Renal pelvis (tissue), 4 donors: ENCODE results near the gene APC. TPM values are rescaled to one million over a fixed set of nuclear protein-coding genes. Genes with fewer than 3 reads are reported as not detected.

Source experiments
- DNase-seq: peaks from one replicate; pipeline ENCODE4 v3.0.0-alpha.2; 2013
- polyA plus RNA-seq, 3 donors: library from polyadenylated mRNA; unstranded; fragments of 120-200 nt; gene quantifications; one replicate each; pipeline ENCODE4 v1.2.1, GENCODE V29; 2013; ENCODE audit not compliant: insufficient read length in 3 of 3

Gene APC
- polyA plus RNA-seq, 3 donors = 30.7 to 32.1 (median 32.0) TPM

DNA sequence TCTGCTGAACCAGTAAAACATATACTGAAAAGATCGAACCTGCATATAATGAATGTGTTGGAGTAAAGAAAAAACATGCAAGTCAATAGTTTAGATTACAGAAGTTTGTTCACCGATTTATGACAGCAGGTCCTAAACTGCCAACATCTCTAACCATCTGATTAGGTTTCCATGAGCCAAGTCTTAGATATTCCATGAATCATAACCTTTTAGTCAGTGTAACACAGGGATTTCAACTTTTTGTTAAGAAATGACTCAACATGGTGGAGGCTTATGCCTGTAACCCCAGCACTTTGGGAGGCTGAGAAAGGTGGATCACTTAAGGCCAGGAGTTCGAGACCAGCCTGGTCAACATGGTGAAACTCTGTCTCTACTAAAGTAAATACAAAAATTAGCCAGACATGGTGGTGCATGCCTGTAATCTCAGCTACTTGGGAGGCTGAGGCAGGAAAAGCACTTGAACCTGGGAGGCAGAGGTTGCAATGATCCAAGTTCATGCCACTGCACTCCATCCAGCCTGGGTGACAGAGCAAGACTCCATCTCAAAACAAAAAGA is 38.7 kb downstream of the APC start:
- DNase-seq = no peak

DNA sequence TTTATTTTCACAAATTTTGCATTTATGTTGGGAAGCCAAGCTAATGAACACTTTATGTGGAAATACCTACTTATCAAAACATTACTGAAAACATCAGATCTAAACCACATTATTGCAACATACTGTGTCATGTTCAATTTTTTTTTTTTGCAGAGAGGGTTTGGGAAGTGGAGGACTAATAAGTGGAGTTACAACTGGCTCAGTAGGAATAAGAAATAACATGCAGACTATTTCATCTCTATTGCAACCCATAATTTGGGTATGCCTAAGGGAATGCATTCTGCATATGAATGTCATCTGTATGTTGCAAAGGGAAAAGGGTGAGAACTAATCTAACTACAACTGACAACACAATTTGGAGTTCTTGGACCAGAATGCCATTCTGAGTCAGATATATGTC is 41.8 kb downstream of the APC start:
- no peak for DNase-seq

DNA sequence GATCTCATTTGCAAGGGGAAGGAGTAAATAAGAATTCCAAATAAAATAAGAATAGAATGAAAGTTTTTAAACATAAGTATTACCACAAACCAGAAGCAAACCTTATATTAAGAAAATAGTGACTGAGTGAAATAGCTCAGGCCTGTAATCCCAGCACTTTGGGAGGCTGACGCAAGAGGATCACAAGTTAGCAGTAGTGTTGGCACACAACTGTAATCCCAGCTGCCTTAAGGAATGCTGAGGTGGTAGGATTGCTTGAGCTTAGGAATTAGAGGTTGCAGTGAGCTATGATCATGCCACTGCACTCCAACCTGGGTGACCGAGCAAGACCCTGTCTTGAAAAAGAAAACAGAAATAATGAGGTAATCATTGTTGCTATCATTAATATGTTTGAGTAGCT is 47.0 kb downstream of the APC start:
- DNase-seq = no peak

DNA sequence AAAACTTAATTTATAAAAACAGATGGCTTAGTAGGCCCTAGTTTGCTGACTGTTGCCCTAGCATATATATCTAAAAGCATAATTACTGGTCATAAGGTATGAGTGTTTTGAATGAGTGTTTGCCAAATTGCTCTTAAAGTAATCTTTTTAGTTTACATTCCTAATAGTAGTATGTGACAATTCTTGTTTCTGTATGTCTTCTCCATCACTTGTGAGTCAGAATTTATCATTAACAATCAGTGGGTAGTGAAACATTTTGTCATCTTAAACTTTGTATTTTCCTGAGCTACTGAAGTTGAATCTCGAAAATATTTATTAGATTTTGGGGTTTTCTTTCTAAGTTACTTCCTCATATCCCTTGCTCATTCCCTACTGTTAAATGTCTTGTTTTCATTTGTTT is 49.6 kb downstream of the APC start:
- no peak for DNase-seq

DNA sequence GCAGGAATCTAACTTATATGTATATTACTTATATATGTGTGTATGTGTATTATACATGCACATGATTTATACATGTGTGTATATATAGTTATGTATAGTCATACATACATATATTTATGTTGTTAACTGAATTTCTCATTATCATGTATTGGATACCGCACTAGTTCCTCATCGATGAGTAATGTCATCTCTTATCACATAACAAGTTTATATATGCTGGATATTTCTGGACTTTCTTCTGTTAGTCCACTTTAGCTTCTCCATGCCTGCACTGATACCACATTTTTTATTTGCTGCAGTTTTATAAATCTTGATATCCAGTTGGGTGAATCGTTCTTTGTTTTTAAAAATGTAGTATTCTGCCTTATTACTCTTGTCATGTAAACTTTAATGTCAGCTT is 50.2 kb downstream of the APC start:
- no peak for DNase-seq

DNA sequence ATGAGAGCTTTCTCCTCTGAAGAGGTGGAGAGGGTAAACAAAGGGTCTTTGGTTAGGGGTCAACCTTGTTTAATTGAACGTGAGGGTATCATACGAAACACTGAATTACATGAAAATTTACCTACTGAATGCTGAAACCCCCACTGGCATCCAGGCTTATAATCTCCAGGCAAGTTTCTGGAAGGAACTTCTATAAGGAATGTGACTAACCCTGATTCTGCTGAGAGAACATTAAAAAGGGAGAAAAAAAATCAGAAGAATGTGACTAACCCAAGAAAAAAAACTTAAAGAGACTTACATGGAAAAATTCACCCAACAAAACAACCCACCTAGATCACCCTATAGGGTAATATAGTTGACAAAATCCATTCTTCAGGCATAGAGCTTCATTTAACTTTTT is 55.5 kb downstream of the APC start:
- DNase-seq = no peak

DNA sequence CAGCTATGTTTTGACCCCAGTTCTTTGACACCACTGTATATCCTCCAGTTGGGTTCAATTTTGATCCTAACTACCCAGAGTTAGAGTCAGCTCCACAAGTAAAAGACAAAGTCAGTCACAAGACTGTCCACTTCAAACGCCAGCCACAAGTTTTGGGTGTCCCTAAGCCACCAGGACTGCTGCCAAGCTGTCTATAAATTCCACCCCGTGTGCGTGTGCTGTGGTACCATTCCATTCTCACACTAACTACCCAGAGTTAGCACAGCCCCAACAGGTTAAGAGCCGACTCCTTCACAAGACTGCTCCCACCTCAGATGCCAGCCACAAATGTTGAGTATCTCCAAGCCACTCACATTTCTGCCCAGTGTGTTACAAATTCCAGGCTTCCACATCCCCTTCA is 56.7 kb downstream of the APC start:
- DNase-seq = no peak

DNA sequence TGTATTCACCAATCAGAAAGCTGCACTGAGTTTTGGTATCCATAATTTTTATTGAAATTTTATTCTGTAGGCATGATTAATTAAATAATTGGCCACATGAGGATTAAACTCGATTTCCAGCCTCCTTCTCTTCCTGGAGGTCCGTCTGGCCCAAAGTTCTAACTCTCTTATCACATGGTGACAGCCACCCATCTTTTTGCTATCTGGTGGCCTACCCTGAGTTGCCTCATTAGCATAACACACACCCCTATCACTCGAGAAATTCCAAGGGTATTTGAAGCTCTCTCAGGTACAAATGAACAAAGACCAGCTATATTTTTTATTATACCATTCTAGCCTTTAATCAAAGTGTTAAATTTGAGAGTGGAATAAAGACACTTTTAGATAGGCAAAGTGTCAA is 57.7 kb downstream of the APC start:
- no peak for DNase-seq

DNA sequence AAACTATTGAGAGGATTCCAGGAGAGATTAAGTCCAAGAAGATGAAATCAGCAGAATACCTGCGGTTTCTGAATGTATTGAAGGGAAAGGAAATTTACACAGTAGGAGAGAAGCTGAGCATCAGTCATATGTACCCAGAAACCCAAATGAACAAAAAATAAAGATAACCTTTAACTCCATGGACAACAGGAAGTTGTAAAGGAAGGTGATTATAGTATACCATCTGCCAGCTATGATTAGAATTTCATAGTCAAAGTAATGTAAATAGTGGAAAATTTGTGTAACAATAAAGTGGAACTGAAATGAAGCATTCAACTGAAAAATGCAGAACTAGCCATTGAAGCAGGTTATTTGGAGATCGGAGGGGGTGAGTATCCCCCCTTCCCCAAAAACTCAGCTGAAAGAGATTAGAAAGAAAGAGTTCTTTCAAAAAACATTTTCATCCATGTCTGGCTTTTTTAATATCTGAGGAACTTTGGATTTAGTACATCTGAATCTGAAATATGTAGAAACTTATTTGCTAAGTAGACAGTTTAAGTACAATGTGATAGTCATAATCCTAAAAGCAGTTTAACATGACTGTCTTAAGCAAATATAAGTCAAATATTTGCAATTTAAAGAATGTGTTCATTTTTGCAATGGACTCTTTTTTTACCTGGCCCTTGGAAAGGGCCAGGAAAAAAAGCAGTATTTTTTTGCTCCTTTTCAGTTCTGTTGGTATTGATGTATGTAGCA is 58.4 kb downstream of the APC start:
- DNase-seq = no peak

DNA sequence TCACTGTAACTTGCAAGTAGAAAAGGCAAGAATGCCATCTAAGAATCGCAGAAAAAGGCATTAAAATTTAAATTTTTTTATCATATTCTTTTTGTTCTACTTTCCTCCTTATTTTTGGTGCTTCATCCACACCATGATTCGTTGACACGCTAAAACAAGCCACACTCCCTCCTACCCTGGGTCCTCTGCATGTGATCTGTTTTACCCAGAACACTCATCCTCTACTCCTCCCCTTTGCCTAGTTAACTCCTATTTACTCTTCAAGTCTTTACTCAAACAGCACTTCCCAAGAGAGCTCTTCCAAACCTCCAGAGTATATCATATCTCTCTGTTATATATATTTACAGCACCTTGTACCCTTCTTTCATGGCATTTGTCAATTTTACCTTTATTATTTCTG is 62.0 kb downstream of the APC start:
- no peak for DNase-seq

DNA sequence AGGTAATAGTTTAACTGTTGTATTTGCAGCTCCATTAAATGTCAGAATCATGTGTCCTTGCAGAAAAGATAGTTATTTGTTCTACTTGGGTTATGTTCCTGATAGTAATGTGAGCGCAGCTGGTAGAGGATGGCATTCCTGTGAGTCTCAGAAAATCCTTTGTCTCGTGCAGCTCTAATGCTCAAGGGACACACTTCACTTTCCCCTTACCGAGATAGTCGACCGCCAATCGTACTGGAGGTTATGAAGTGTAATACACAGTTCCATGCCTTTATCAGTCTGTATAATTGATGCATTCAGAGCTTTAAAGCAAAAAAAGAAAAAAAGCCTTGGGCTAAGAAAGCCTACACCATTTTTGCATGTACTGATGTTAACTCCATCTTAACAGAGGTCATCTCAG is 63.2 kb downstream of the APC start:
- DNase-seq = no peak

DNA sequence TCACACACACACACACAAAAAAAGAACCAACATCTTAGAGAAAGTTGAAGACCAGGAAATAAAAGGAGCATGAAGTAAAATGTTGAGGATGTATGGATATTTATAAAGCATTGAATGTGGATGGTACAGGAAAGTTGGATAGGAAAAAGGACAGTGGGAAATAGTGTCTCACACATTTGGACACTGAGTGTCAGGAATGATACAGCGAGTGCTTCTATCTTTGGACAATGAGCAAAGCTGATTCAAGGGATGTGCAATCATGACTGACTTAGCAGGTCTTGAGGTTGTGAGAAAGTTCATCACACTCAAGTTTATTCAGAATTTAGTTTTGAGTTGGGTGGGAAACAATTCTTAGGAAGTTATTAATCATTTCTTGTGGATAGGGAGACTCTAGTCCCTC is 73.3 kb downstream of the APC start:
- DNase-seq = no peak

DNA sequence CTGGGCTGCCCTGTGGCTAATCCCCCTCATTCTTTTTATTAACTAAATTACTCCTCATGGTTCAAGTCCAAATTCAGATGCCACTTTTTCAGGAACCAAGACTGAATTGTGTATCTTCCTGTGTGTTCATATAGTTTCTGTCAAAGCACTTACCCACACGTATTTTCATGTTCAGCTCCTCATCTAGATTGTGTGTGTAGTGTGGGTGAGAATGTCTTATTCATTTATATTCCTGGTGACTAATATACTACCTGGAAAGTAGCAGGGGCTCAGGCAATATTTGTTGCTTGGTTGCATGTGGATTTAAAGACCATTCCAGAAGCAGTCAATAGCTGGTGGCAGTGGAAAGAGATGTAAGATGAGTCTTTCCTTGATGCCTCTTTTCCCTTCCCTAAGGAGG is 74.9 kb downstream of the APC start:
- no peak for DNase-seq

DNA sequence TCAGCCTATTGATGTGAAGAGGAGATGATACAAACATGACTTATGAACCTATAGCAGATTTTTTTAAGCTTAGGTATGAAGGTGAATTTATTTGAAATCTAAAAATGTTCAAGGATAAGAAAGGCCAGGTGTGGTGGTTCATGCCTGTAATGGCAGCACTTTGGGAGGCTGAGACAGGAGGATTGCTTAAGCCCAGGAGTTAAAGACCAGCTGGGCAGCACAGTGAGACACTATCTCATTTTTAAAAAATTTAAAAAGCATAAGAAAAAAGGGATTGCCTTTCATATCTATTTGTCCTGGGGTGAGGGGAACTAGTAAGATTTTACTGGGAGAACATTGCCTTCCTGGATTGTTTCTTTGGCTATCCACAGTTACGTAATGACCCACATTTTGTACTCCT is 82.6 kb downstream of the APC start:
- DNase-seq = no peak

DNA sequence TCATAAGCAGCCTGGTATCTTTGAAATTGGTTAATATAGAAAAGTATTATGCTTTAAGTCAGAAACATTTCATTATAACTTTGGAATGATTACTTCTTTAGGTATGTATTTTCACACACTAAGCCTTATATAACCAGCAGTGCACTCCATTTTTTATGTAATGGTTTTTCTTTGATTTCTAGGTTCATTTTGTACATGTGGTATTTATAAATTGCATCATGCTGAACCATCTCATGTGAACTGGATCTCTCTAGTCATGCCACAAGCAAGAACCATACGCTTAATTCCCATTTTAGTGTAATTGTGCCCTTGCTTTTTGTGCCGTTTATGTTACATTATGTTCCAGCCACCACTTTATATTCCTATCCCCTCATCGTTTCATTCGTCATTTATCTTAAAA is 84.8 kb downstream of the APC start:
- no peak for DNase-seq

DNA sequence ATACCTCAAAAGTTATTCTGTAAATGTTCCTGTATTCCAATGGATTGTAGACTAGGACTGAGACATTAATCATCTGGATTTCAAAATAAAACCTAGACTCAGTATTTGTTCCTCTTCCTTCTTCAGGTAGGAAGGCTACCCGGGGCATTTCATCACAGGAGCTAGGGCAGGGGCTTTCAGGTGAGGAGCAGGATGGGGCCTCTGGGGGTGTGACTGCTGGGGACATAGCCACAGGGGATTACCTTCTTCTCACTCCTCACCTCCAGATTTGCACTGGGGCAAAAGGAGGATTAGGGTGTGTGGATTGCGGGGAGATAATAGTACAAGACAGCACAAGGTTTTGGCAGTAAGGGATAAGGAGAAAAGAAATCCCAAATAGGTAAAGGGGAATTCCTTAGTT is 85.5 kb downstream of the APC start:
- DNase-seq = no peak

DNA sequence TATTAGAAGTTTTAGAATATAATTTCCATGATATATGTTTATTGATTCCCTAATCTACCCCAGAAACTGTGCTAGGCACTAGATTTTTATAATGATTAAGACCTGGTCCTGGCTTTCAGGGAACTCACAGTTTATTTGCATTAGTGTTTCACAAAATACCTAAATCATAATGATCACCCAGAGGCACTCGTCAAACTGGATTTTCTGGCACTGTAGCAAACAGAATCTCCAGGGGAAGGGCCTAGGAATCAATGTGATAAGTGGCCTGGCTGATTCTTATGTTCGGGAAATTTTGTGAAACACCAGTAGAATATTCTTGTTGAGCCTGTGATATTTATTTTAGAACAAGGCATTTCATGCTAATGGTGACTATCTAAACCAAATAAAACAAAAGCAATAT is 86.0 kb downstream of the APC start:
- no peak for DNase-seq

DNA sequence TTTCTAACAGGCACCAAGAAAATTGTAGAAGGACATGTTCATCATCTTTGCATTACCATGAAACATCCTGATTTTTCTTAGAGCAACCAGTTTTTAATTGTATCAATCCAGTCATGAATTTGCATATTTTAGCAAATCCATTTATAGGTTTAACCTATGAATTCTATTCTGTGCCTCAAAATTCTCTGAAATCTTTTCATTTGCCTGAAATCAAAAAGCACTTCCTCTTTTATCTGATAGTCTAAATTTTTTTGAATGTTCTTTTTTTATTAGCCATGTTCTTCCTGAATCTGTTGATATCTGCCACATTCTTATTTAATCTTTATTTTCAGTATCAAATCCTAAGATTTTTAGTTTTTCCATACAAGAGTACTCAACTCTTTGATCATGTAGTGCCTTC is 86.5 kb downstream of the APC start:
- no peak for DNase-seq

DNA sequence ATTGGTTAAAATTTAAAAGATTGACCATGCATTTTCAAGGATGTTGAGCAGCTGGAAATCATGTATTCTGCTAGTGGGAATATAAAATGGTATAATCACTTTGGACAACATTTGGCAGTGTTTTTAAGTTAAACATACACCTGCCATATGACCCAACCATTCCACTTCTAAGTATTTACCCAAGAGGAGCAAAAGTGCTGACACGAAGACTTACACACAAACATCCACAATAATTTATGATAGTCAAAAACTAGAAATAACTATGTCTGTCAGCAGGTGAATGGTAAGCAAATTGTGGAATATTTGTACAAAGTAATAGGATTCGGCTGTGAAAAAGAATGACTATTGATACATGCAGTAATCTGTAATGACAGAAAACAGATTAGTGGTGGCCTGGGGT is 92.7 kb downstream of the APC start:
- DNase-seq = no peak

DNA sequence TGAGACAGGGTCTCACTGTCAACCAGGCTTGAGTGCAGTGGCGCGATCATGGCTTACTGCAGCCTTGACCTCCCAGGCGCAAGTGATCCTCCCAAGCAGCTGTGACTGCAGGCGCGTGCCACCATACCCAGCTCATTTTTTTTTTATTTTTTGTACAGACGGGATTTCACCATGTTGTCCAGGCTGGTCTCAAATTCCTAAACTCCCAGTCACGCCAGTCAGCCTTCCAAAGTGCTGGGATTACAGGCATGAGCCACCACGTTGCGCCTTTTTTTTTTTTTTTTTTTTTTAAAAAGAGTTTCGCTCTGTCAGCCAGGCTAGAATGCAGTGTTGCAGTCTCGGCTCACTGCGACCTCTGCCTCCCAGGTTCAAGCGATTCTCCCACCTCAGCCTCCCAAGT is 96.3 kb downstream of the APC start:
- no peak for DNase-seq

DNA sequence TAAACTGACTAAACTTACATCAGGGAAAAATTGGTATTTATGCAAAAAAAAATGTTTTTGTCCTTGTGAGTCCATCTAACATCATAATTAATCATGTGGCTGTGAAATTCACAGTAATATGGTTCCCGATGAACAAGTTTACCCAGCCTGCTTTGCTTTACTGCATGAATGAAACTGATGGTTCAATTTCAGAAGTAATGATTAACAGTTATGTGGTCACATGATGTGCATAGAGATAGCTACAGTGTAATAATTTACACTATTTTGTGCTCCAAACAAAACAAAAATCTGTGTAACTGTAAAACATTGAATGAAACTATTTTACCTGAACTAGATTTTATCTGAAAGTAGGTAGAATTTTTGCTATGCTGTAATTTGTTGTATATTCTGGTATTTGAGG is 106.8 kb downstream of the APC start:
- no peak for DNase-seq

DNA sequence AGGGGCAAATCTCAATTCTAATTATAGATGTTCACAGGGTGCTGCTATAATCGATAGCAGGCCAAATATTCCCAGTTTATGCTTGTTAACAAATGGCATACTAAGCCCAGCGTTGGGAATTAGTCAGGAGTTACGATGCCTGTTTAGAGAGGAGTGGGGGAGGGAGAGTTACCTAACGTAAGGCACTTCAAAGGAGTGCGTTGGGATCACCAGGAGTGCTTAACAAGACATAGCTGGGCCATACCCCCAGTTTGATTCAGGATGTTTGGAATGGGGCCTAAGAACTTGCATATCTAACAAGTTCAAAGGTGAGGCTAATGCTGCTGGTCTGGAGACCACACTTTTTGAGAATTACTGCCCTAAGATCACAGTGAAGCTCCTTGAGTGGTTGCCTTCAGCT is 108.9 kb downstream of the APC start:
- DNase-seq = no peak

DNA sequence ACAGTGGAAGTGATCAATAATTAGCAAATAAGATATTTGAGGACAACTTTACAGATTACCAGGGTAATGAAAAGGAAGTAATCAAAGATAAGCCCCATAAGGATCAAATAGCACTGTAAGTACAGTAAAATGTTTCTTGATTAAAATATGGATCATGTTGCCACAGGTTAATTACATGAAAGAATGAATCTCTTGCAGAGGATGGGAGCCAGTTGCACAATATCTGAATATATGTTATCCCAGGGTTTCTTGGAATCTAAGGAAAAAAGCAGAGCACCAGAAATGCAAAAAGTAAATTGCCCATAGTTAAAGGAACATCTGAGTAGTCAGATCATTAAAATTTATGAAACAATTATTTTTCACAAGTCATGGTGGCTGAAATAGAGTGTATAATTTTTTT is 109.6 kb downstream of the APC start:
- no peak for DNase-seq

DNA sequence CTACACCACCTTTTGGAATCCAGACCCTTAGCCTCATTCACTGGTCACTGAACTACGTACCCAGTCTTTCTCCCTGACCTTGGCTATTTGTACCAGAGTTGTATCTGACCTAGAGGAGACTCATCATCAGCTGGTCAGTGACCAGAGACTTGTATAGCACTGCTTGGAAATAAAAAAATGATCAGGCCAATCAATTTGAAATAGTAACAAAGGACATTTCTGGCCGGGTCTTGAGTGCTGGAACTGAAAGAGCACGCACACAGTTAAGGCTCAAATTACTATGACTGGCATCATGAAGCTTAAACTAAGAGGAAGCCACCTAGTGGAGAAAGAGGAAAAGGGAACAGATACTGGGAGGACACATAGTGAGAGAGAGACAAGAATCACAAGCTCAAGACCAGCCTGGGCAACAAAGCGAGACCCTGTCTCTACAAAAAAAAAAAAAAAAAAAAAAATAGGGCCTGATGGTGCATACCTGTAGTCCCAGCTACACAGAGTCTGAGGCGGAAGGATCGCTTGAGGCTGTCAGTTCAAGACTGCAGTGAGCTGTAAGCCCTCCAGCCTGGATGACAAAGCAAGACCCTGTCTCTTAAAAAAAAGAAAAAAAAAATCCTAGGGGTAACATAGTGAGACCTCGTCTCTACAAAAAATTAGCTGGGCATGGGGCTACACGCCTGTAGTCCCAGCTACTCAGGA is 110.6 kb downstream of the APC start:
- peak; percentile 55 for DNase-seq
